H9 (cell line): ENCODE measurements around the gene KRTAP10-10. TPM values are rescaled to one million over a fixed set of nuclear protein-coding genes. Genes with fewer than 3 reads are reported as not detected.
A peak's percentile ranks its signal among the peaks of the same experiment; 100 is the strongest.

ENCODE experiments used
- DNase-seq: peaks from one replicate; pipeline ENCODE4 v3.0.0-alpha.2; 2017
- H2AFZ ChIP-seq: one replicate; pipeline ENCODE4 v1.6.1; 2013; ENCODE audit warnings: mild to moderate bottlenecking, low read length, control low read depth, moderate library complexity
- H2AK5ac ChIP-seq: 2 replicates; pipeline ENCODE4 v1.6.1; 2013; ENCODE audit warnings: low read length, control low read depth, mixed read lengths; ENCODE audit not compliant: insufficient read length
- H2BK120ac ChIP-seq: one replicate; pipeline ENCODE4 v1.6.1; 2013; ENCODE audit warnings: low read depth, mild to moderate bottlenecking, low read length, control low read depth, inconsistent platforms; ENCODE audit not compliant: poor library complexity, severe bottlenecking
- H2BK12ac ChIP-seq: 2 replicates; pipeline ENCODE4 v1.6.1; 2013; ENCODE audit warnings: low read length, control low read depth, mixed read lengths, low read depth; ENCODE audit not compliant: insufficient read length
- H2BK15ac ChIP-seq: 2 replicates; pipeline ENCODE4 v1.6.1; 2013; ENCODE audit warnings: low read depth, low read length, control low read depth
- H2BK20ac ChIP-seq: one replicate; pipeline ENCODE4 v1.6.1; 2013; ENCODE audit warnings: low read depth, mild to moderate bottlenecking, low read length, control low read depth, inconsistent platforms; ENCODE audit not compliant: poor library complexity, severe bottlenecking
- H2BK5ac ChIP-seq: 2 replicates; pipeline ENCODE4 v1.6.1; 2013; ENCODE audit warnings: low read length, control low read depth, mixed read lengths; ENCODE audit not compliant: insufficient read length
- H3K14ac ChIP-seq: 2 replicates; pipeline ENCODE4 v1.6.1; 2013; ENCODE audit warnings: low read length, control low read depth; ENCODE audit not compliant: insufficient read depth
- H3K18ac ChIP-seq: 2 replicates; pipeline ENCODE4 v1.6.1; 2013; ENCODE audit warnings: low read depth, mild to moderate bottlenecking, mixed read lengths, low read length, control low read depth; ENCODE audit not compliant: insufficient read length
- H3K23ac ChIP-seq: 2 replicates; pipeline ENCODE4 v1.6.1; 2013; ENCODE audit warnings: low read length, control low read depth, mixed read lengths, low read depth; ENCODE audit not compliant: insufficient read length
- H3K23me2 ChIP-seq: 2 replicates; pipeline ENCODE4 v1.6.1; 2013; ENCODE audit warnings: low read depth, mild to moderate bottlenecking, mixed read lengths, low read length, control low read depth; ENCODE audit not compliant: insufficient read length, poor library complexity, severe bottlenecking
- H3K27ac ChIP-seq: 2 replicates; pipeline ENCODE4 v1.5.1; 2013; ENCODE audit warnings: low read length, control low read depth, mixed read lengths, low read depth; ENCODE audit not compliant: insufficient read length
- H3K27me3 ChIP-seq: 2 replicates; pipeline ENCODE4 v1.6.1; 2013; ENCODE audit warnings: low read length, control low read depth, inconsistent platforms; ENCODE audit not compliant: insufficient read depth
- H3K4ac ChIP-seq: 2 replicates; pipeline ENCODE4 v1.6.1; 2013; ENCODE audit warnings: low read depth, mild to moderate bottlenecking, control low read depth, inconsistent platforms, low read length, moderate library complexity
- H3K4me1 ChIP-seq: 2 replicates; pipeline ENCODE4 v1.6.1; 2013; ENCODE audit warnings: low read length, control low read depth, inconsistent platforms; ENCODE audit not compliant: insufficient read depth
- H3K4me2 ChIP-seq: 2 replicates; pipeline ENCODE4 v1.6.1; 2013; ENCODE audit warnings: low read length, control low read depth, mixed read lengths; ENCODE audit not compliant: insufficient read length, insufficient read depth
- H3K56ac ChIP-seq: 2 replicates; pipeline ENCODE4 v1.6.1; 2013; ENCODE audit warnings: low read depth, mild to moderate bottlenecking, mixed read lengths, low read length, control low read depth; ENCODE audit not compliant: insufficient read length
- H3K79me1 ChIP-seq: 2 replicates; pipeline ENCODE4 v1.6.1; 2013; ENCODE audit warnings: low read depth, mild to moderate bottlenecking, moderate library complexity, low read length, control low read depth, inconsistent platforms; ENCODE audit not compliant: insufficient read depth, poor library complexity, severe bottlenecking
- H3K79me2 ChIP-seq: 2 replicates; pipeline ENCODE4 v1.6.1; 2013; ENCODE audit warnings: low read length, control low read depth, inconsistent platforms; ENCODE audit not compliant: insufficient read depth
- H3K9ac ChIP-seq: 2 replicates; pipeline ENCODE4 v1.6.1; 2013; ENCODE audit warnings: low read length, control low read depth, mixed read lengths; ENCODE audit not compliant: insufficient read length; ENCODE audit errors: extremely low read depth
- H3K9me3 ChIP-seq: one replicate; pipeline ENCODE4 v1.6.1; 2013; ENCODE audit warnings: low read depth, low read length, inconsistent platforms; ENCODE audit not compliant: control insufficient read depth
- H3T11ph ChIP-seq: one replicate; pipeline ENCODE4 v1.6.1; 2013; ENCODE audit warnings: mild to moderate bottlenecking, low read length, control low read depth, inconsistent platforms
- H4K20me1 ChIP-seq: one replicate; pipeline ENCODE4 v1.6.1; 2013; ENCODE audit not compliant: control insufficient read depth, insufficient read length, insufficient read depth
- H4K5ac ChIP-seq: 2 replicates; pipeline ENCODE4 v1.6.1; 2013; ENCODE audit warnings: low read depth, mild to moderate bottlenecking, mixed read lengths, low read length, control low read depth; ENCODE audit not compliant: insufficient read length
- H4K8ac ChIP-seq: replicated peaks from 2 replicates; pipeline ENCODE4 v1.6.1; 2013; ENCODE audit warnings: low read length, control low read depth, mixed read lengths, low read depth; ENCODE audit not compliant: insufficient read length
- H4K91ac ChIP-seq: 2 replicates; pipeline ENCODE4 v1.6.1; 2013; ENCODE audit warnings: low read depth, mild to moderate bottlenecking, moderate library complexity, mixed read lengths, low read length, control low read depth; ENCODE audit not compliant: insufficient read length
- H3K27ac Mint-ChIP-seq, 3 experiments: 2 replicates in 2 of 3; 3 replicates in 1 of 3; pipeline ENCODE4 v1.8.0; 2020 to 2021; ENCODE audit warnings: mixed read lengths in 3 of 3, mild to moderate bottlenecking in 1 of 3, moderate library complexity in 1 of 3
- H3K27me3 Mint-ChIP-seq: 2 replicates; pipeline ENCODE4 v1.8.0; 2021; ENCODE audit warnings: low read depth, mild to moderate bottlenecking, moderate library complexity, mixed read lengths
- H3K36me3 Mint-ChIP-seq, 3 experiments: 2 replicates in 2 of 3; 3 replicates in 1 of 3; pipeline ENCODE4 v1.8.0; 2020 to 2021; ENCODE audit warnings: low read depth in 3 of 3, mixed read lengths in 3 of 3; ENCODE audit not compliant: insufficient read depth in 1 of 3
- H3K4me1 Mint-ChIP-seq, 2 experiments: 2 replicates each; pipeline ENCODE4 v1.8.0; 2020; ENCODE audit warnings: mixed read lengths in 2 of 2
- H3K4me3 Mint-ChIP-seq, 2 experiments: 2 replicates in 1 of 2; 3 replicates in 1 of 2; pipeline ENCODE4 v1.8.0; 2020 to 2021; ENCODE audit warnings: mild to moderate bottlenecking in 2 of 2, mixed read lengths in 2 of 2, moderate library complexity in 1 of 2
- H3K9me3 Mint-ChIP-seq, 2 experiments: 2 replicates in 1 of 2; 3 replicates in 1 of 2; pipeline ENCODE4 v1.8.0; 2020; ENCODE audit warnings: mild to moderate bottlenecking in 2 of 2, mixed read lengths in 2 of 2, moderate library complexity in 1 of 2
- CTCF ChIP-seq: fragments of 200-600 bp; sonication (generic); conservative IDR thresholded peaks from 3 replicates; pipeline ENCODE4 v1.8.0; 2021; ENCODE audit warnings: antibody characterized with exemption, mild to moderate bottlenecking
- WGBS: extraction: QIAGEN DNeasy Blood & Tissue Kit; methylation state at CpG from one replicate; pipeline ENCODE4 v1.1.7; 2013; ENCODE audit warnings: missing lambda C conversion rate, low lambda C conversion rate, mixed read lengths; ENCODE audit not compliant: insufficient read length; ENCODE audit errors: extremely low coverage; 5-methylcytosine and 5-hydroxymethylcytosine counted together
- total RNA-seq: library from RNA; stranded (reverse); gene quantifications from 2 replicates; pipeline ENCODE4 v1.2.1, GENCODE V29; 2021

KRTAP10-10 gene
- total RNA-seq, 1 experiment from 2014 or later = not detected

DNA sequence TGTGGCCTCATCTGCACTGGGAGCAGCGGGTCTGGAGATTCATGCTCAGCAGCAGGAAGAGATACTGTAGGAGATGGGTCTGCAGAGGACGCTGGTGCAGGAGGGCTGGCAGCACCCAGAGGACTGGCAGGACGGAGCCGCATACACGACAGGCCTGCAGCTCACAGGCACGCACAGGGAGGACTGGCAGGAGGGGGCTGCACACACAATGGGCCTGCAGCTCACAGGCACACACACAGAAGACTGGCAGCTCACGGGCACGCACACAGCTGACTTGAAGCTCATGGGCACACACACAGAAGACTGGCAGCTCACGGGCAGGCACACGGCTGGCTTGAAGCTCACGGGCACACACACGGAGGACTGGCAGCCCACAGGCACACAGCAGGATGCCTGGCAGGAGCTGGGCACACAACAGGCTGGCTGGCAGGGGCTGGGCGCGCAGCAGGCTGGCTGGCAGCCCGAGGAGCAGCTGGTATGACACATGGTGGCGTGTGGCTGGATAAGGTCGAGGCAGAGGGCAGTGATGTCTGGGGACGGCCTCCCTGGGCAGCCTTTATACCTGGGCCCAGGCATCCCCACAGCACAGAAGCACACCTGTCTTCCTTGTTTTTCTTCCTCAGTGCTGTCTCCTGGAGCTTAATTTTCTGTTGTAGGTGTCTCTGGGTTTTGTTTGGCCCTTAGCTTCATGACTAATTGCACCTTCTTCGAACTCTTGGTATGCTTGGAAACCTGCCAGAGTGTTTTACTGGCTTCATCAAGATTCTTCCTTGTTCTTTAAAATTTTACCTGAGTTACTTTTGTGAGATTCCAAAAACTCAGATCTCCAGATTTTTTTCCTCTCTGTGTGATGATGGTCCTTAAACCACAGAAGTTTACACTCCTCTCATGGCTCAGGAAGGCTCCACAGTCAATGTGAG, 29.5 kb downstream of the KRTAP10-10 start, which contains the start of gene KRTAP12-2:
KRTAP12-2 (minus strand) TSS at position 527 of the 920 bp plus-strand sequence; CDS start at position 486, 41 bp downstream.
- H3K79me1 ChIP-seq = no peaks in the 10 kb centered on the region
- Mint-ChIP-seq H3K9me3 (peaks cover 28 to 37% of the 10 kb centered on the region in 2 experiments), H3K4me1 (peaks cover 2 to 3% of the 10 kb centered on the region in 2 experiments), H3K27me3 (peaks cover 4% of the 10 kb centered on the region; the same call in 1 of the 2 replicates), H3K27ac (no peak within 1 kb of the TSS), H3K36me3 (peaks cover 9 to 29% (median 17%) of the 10 kb centered on the region in 3 experiments), H3K4me3 (no peak within 1 kb of the TSS)
- WGBS = no CpG with 5 or more reads among the region's 19 CpGs
- H4K8ac ChIP-seq = no peak within 1 kb of the TSS
- peak; percentile 22 for DNase-seq
- no peak within 1 kb of the TSS for H2BK120ac ChIP-seq
- no peaks in the 10 kb centered on the region for H3K27me3 ChIP-seq
- H4K20me1 ChIP-seq = no peaks in the 10 kb centered on the region
- no peak within 1 kb of the TSS for H4K91ac ChIP-seq
- no peak within 1 kb of the TSS for H3K56ac ChIP-seq
- no peak within 1 kb of the TSS for H3K14ac ChIP-seq
- no peak within 1 kb of the TSS for H2BK5ac ChIP-seq
- H2BK12ac ChIP-seq = no peak within 1 kb of the TSS
- H3K18ac ChIP-seq = no peak within 1 kb of the TSS
- no peak within 1 kb of the TSS for H2AK5ac ChIP-seq
- H2BK15ac ChIP-seq = no peak within 1 kb of the TSS
- no peak within 1 kb of the TSS for H3K27ac ChIP-seq
- no peak within 1 kb of the TSS for H3K9ac ChIP-seq
- no peak within 1 kb of the TSS for H3K4ac ChIP-seq
- H3K9me3 ChIP-seq = no peaks in the 10 kb centered on the region
- no peaks in the 10 kb centered on the region for H3K23me2 ChIP-seq
- no peak within 1 kb of the TSS for H4K5ac ChIP-seq
- H3T11ph ChIP-seq = no peak within 1 kb of the TSS
- TF ChIP-seq CTCF = no peak
- no peaks in the 10 kb centered on the region for H3K4me1 ChIP-seq
- no peak within 1 kb of the TSS for H2BK20ac ChIP-seq
- H3K79me2 ChIP-seq = no peaks in the 10 kb centered on the region
- H3K23ac ChIP-seq = no peak within 1 kb of the TSS
- no peak within 1 kb of the TSS for H2AFZ ChIP-seq
- H3K4me2 ChIP-seq = no peak within 1 kb of the TSS
